ENCODE data around the gene CLTRN. TPM values are rescaled to one million over a fixed set of nuclear protein-coding genes. Genes with fewer than 3 reads are reported as not detected.

Gene CLTRN
- total RNA-seq, 4 donors from 2014 or later: 0.88 TPM; not detected in 3

DNA sequence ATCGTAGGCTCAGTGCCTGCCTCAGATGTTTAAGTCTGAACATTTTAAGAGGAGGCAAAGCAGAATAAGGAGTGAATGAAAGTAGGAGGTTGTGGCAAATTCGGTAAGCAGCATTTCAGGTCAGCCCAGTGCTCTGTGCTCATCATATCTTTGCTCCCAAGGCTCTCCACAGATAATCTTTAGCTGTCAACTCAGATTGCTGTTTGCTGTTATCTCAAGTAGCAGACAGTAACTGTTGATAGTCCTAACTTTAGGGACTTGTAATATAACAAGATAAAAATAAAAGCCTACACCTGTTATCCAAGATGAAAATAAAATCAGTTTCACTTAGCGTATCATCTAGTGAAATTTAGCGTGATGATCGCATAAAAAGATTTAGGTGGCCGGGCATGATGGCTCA lies 18.6 kb upstream of the CLTRN start:
- TF ChIP-seq, protein P1, sequence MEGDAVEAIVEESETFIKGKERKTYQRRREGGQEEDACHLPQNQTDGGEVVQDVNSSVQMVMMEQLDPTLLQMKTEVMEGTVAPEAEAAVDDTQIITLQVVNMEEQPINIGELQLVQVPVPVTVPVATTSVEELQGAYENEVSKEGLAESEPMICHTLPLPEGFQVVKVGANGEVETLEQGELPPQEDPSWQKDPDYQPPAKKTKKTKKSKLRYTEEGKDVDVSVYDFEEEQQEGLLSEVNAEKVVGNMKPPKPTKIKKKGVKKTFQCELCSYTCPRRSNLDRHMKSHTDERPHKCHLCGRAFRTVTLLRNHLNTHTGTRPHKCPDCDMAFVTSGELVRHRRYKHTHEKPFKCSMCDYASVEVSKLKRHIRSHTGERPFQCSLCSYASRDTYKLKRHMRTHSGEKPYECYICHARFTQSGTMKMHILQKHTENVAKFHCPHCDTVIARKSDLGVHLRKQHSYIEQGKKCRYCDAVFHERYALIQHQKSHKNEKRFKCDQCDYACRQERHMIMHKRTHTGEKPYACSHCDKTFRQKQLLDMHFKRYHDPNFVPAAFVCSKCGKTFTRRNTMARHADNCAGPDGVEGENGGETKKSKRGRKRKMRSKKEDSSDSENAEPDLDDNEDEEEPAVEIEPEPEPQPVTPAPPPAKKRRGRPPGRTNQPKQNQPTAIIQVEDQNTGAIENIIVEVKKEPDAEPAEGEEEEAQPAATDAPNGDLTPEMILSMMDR (IDR thresholded peaks at IDR 0.05): no peak
- no peak for ATAC-seq (ENCODE audit: low FRiP score)
- no peak for DNase-seq (ENCODE audit: low spot score)

DNA sequence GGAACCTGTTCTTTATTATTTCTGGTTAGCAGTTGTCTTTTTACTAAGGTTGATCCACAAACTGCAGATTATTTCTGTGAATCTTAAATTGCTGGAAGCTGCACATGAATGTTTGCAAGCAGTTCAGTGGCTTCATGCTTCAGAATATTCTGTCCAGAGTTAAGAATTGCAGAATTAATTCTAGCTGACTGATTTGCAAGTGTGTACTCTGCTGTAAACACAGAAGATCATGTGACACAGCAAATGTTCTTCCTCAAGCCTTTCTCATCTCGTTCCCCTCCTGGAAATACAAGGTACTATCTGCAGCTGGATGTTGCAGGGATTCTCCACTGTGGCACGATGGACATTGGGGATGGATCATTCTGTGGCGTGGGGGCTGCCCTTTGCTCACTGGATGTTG lies 16.8 kb upstream of the CLTRN start:
- no peak for ATAC-seq (ENCODE audit: low FRiP score)
- TF ChIP-seq, protein P1 (IDR thresholded peaks at IDR 0.05): no peak
- no peak for DNase-seq (ENCODE audit: low spot score)

DNA sequence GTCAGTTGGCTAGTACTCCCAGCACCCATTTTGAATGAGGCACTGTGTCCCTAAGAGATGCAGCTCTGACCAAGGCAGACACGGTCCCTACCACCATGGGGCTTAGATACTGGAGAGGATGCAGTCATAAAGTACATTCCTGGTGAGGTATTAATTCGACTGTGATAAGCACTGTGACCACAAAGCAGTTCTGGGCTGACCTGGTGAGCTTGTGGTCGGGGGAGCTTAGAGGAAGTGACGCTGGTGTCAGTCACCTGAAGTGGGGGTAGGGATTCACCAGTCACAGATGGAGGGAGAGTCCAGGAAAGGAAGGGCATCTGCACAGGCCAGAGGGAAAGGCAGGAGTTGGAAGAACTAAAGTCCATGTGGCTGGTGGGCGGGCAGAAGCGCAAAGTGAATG lies 15.8 kb upstream of the CLTRN start:
- TF ChIP-seq, protein P1 (IDR thresholded peaks at IDR 0.05): no peak
- ATAC-seq (ENCODE audit: low FRiP score) (no peak), DNase-seq (ENCODE audit: low spot score) (no peak)

DNA sequence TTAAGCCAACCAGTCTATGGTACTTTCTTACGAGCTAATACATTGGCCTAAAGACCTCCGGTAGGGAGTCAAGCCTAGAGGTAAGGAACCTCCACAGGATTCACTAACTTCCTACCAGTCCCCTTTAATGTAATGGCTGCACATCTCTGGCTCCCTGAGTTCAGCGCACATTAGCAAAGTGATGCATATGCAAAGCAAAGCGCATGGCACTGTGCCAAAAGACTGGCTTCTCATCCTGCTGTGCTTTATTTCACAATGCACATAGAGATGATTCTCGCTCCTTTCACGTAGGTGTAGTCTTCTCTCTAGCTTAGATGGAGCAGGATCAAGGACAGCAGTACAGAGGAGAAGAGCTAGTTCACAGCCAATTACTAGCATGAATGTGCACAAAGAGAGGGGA lies 14.6 kb upstream of the CLTRN start:
- DNase-seq (ENCODE audit: low spot score) (no peak), ATAC-seq (ENCODE audit: low FRiP score) (no peak)
- TF ChIP-seq, protein P1 (IDR thresholded peaks at IDR 0.05): no peak

DNA sequence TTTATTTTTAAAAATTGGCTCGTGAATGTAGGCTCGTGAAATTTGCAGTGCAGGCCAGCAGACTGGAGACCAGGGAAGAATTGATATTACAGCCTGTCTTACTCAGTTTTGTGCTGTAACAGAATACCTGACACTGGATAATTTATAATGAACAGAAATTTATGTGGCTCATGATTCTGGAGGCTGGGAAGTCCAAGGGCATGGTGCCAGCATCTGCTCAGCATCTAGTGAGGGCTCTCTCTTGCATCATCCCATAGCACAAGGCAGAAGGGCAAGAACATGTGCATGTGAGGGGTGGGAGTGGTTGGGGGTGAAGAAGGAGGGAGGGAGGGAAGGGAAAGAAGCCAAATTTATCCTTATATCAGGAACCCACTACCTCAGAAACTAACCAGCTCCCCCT lies 13.7 kb upstream of the CLTRN start:
- DNase-seq (ENCODE audit: low spot score) (no peak), ATAC-seq (ENCODE audit: low FRiP score) (no peak)
- TF ChIP-seq, protein P1 (IDR thresholded peaks at IDR 0.05): no peak

DNA sequence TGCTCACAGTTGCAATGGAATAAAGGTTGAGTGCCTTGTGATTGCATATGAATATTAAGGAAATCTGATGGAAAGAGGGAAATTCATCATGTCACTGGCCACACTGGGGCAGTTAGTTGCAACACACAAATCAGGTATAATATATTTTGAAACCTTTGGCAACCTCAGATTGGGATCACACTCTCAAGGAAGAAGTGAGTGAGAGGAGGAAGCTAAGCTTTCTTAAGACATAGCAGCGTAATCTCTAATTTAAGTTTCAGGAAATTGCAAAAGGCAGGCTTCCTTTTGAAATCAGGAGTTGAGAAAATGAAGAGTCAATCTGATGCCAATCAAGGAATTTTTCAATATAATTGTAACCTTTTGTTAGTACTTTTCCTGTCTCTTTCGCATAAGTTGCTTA lies 12.3 kb upstream of the CLTRN start:
- no peak for ATAC-seq (ENCODE audit: low FRiP score)
- DNase-seq (ENCODE audit: low spot score): no peak
- TF ChIP-seq, protein P1 (IDR thresholded peaks at IDR 0.05): no peak

DNA sequence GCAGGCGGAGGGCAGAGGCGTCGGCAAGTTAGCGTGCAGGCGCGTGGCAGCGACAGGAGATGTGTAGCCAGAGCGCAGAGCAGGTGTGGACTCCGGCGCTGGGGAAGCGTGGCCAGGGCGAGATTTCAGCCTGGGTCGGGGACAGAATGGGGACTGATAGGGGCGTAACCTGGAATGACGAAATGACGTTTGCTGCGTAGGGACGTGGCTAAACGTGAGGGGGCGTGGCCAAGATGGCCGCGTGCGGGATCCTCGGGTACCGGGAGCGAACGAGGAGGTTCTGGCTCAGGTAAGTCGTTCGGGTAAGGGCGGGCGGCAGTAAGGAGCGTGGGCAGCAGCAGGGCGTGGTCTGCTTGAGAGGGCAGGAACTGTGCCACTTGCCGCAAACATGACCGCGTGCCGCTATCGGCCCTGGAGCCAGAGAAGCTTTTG lies 10.9 kb upstream of the CLTRN start:
- DNase-seq (ENCODE audit: low spot score): peak; percentile 71
- TF ChIP-seq, protein P1 (IDR thresholded peaks at IDR 0.05): no peak
- peak; percentile 88 for ATAC-seq (ENCODE audit: low FRiP score)
